Mesothelial cell of epicardium (in vitro differentiated cells): ENCODE measurements around the gene TNPO3. TPM values are rescaled to one million over a fixed set of nuclear protein-coding genes. Genes with fewer than 3 reads are reported as not detected.
"Not testable (repeated sequence)": the region's sequence is repeated elsewhere in the genome, so short reads cannot be mapped to it uniquely, and the experiment has no call there.

ENCODE experiments used
- DNase-seq, 2 experiments: peaks; one replicate each; pipeline ENCODE4 v3.0.0; 2021; ENCODE audit warnings: low spot score in 2 of 2; ENCODE audit not compliant: unreplicated experiment in 2 of 2
- H3K27ac Mint-ChIP-seq: 2 replicates; pipeline ENCODE4 v1.8.0; 2021; ENCODE audit warnings: mixed read lengths
- H3K27me3 Mint-ChIP-seq: 2 replicates; pipeline ENCODE4 v1.8.0; 2021; ENCODE audit warnings: low read depth, mixed read lengths
- H3K36me3 Mint-ChIP-seq: 2 replicates; pipeline ENCODE4 v1.8.0; 2021; ENCODE audit warnings: mixed read lengths
- H3K4me1 Mint-ChIP-seq: 2 replicates; pipeline ENCODE4 v1.8.0; 2021; ENCODE audit warnings: mixed read lengths
- H3K4me3 Mint-ChIP-seq: 2 replicates; pipeline ENCODE4 v1.8.0; 2021; ENCODE audit warnings: mild to moderate bottlenecking, moderate library complexity, mixed read lengths
- H3K9me3 Mint-ChIP-seq: 2 replicates; pipeline ENCODE4 v1.8.0; 2021; ENCODE audit warnings: mixed read lengths
- total RNA-seq: library from RNA; stranded (reverse); gene quantifications from 3 replicates; pipeline ENCODE4 v1.2.1, GENCODE V29; 2021
- TF ChIP-seq, protein P1 (sequence below): fragments of 200-600 bp; sonication (generic); IDR thresholded peaks from one replicate; pipeline ENCODE4 v1.5.0; 2021; ENCODE audit warnings: antibody characterized with exemption; ENCODE audit not compliant: unreplicated experiment

Gene TNPO3
- total RNA-seq, 1 donor from 2014 or later: 40.2 TPM

DNA sequence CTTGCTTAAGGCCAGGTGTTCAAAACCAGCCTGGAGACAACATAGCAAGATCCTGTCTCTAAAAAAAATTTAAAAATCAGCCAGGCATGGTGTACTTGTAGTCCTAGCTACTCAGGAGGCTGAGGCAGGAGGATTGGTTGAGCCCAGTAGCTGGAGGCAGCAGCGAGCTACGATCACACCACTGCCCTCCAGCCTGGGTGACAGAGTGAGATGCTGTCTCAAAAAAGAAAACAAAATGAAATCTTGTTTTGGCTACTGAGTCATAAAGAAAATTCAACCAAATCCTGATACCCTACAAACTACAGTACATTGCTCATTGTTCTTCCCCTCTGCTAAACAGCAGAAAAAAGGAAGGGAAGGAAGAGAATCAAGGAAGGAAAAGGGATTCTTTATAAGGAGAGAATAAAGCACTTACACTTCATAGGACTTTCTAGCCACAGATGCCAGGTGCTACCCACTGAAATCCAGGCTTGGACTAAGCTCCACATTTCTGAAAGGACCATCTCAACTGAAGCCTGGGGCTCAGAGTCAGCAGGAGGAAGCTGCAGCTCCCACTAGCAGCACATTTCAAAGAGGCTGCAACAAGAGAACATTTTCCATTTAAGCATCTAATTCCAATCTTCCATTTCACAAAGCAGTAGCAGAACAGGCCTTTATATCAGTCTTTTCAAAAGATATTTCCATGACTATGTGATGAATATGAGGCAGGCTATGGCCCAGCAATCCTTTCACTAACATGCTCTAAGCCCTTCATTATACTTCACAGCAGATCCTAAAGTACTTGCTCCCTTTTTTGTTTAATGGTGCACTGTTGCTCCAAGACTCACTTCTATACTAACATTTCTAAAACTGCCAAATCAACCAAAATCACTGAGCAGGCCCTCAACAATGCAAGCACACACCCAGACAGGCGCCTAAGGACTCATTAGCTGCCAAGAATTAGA lies 13.5 kb downstream of the TNPO3 start:
- peaks cover 6% of the 10 kb centered on the region for H3K9me3 Mint-ChIP-seq
- no peak for DNase-seq
- no peaks in the 10 kb centered on the region for H3K27me3 Mint-ChIP-seq
- peaks cover 17% of the 10 kb centered on the region for H3K36me3 Mint-ChIP-seq
- no peak overlapping the region for H3K27ac Mint-ChIP-seq
- TF ChIP-seq, protein P1, sequence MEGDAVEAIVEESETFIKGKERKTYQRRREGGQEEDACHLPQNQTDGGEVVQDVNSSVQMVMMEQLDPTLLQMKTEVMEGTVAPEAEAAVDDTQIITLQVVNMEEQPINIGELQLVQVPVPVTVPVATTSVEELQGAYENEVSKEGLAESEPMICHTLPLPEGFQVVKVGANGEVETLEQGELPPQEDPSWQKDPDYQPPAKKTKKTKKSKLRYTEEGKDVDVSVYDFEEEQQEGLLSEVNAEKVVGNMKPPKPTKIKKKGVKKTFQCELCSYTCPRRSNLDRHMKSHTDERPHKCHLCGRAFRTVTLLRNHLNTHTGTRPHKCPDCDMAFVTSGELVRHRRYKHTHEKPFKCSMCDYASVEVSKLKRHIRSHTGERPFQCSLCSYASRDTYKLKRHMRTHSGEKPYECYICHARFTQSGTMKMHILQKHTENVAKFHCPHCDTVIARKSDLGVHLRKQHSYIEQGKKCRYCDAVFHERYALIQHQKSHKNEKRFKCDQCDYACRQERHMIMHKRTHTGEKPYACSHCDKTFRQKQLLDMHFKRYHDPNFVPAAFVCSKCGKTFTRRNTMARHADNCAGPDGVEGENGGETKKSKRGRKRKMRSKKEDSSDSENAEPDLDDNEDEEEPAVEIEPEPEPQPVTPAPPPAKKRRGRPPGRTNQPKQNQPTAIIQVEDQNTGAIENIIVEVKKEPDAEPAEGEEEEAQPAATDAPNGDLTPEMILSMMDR: no peak
- no peak overlapping the region for H3K4me3 Mint-ChIP-seq
- peaks cover 5% of the 10 kb centered on the region for H3K4me1 Mint-ChIP-seq

DNA sequence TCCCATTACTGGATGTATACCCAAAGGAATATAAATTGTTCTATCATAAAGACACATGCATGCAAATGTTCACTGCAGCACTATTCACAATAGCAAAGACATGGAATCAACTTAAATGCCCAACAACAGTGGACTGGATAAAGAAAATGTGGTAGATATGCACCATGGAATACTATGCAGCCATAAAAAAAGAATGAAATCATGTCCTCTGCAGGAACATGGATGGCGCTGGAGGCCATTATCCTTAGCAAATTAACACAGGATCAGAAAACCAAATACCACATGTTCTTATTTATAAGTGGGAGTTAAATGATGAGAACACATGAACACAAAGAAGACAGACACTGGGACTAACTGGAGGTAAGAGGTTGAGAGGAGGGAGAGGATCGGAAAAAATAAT lies 16.4 kb downstream of the TNPO3 start:
- not testable (repeated sequence) for H3K4me1 Mint-ChIP-seq, H3K4me3 Mint-ChIP-seq, H3K27me3 Mint-ChIP-seq, H3K9me3 Mint-ChIP-seq, DNase-seq, H3K27ac Mint-ChIP-seq
- H3K36me3 Mint-ChIP-seq: peaks cover 36% of the 10 kb centered on the region

DNA sequence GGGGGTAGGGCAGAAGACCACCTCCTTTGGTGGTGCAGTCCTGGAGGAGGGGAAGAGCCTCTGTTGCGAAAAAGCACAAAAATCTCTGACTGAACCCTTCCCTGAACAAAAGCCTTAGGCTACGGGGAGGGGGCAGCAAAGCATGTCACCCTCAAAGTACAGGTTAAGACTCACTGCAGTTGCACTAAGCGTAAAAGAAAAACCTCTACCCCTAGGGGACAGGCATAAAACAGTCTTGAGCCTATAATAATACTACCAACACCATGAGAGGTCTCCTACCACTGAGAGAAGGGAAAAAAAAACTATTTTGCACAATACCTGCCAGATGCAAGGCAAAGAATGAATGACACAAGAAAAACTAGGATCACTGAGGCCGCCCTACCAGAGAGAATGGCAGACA lies 17.3 kb downstream of the TNPO3 start:
- Mint-ChIP-seq H3K4me3 (no peak overlapping the region), H3K36me3 (peaks cover 45% of the 10 kb centered on the region), H3K27me3 (no peaks in the 10 kb centered on the region), H3K27ac (peak overlapping the region; percentile 10), H3K4me1 (no peaks in the 10 kb centered on the region), H3K9me3 (peaks cover 13% of the 10 kb centered on the region)
- TF ChIP-seq, protein P1: no peak
- DNase-seq: no peak

DNA sequence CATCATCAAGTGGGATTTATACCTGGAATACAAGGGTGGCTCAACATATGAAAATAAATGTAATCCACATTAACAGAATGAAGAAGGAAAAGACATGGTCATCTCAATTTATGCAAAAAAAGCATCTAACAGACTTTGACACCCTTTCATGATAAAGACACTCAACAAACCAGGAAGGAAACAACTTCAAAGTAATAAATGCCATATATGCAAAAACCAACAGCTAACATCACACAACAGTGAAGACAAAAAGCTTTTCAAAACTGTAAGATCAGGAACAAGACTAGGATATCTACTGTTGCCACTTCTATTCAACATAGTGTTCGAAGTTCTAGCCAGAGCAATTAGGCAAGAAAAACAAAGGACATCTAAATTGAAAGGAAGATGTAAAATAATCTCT lies 22.9 kb downstream of the TNPO3 start:
- Mint-ChIP-seq H3K4me1 (no peaks in the 10 kb centered on the region), H3K27me3 (no peaks in the 10 kb centered on the region), H3K9me3 (peaks cover 14% of the 10 kb centered on the region), H3K36me3 (peaks cover 46% of the 10 kb centered on the region), H3K4me3 (no peak overlapping the region), H3K27ac (no peak overlapping the region)
- DNase-seq: no peak
- TF ChIP-seq, protein P1: no peak

DNA sequence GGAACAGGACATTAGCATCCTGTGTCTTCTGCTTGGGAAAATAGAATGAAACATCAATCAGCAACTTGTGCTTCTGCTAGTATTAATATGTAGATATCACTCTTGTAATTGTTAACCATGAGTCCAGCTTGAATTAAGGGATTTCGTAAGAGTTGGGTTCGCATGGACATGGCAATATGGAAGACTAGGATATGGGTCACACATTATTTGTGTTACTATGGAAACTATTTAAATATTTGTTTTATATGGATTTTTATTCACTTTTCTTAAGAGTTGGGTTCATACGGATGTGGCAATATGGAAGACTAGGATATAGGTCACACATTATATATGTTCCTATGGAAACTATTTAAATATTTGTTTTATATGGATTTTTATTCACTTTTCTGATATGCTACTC lies 24.5 kb downstream of the TNPO3 start:
- H3K27ac Mint-ChIP-seq: no peak overlapping the region
- no peaks in the 10 kb centered on the region for H3K27me3 Mint-ChIP-seq
- TF ChIP-seq, protein P1: no peak
- peaks cover 2% of the 10 kb centered on the region for H3K4me1 Mint-ChIP-seq
- peaks cover 41% of the 10 kb centered on the region for H3K36me3 Mint-ChIP-seq
- DNase-seq: no peak
- no peak overlapping the region for H3K4me3 Mint-ChIP-seq
- peaks cover 14% of the 10 kb centered on the region for H3K9me3 Mint-ChIP-seq

DNA sequence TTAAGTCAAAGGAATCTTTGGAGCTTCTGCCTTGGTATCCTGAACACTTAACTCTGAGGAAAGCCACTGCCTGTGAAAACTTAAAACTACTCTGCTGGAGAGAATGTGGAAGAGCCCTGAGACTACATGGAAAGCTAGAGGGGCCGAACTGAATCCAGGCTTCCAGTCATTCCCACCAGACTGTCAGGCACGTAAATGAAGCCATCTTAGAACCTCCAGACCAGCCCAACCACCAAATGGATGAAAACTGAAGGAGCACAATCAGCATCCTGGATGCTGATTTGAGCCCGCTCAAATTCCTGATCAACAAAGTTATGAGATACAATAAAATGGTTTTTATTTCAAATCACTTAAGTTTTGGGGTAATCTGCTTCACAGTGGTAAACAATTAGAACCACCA lies 30.8 kb downstream of the TNPO3 start:
- TF ChIP-seq, protein P1: no peak
- no peak for DNase-seq
- H3K27me3 Mint-ChIP-seq: no peaks in the 10 kb centered on the region
- no peak overlapping the region for H3K4me3 Mint-ChIP-seq
- H3K36me3 Mint-ChIP-seq: peaks cover 6% of the 10 kb centered on the region
- H3K27ac Mint-ChIP-seq: no peak overlapping the region
- H3K9me3 Mint-ChIP-seq: no peaks in the 10 kb centered on the region
- H3K4me1 Mint-ChIP-seq: peaks cover 10% of the 10 kb centered on the region
